ENCODE results near the gene ANO7.

Gene ANO7

GRCh38 chr2:241197947-241198346 lies 9.5 kb downstream of the ANO7 start:
- DNase-seq = no peak
- no peak for TF ChIP-seq CTCF (IDR thresholded peaks at IDR 0.05; ENCODE audit: low read depth, low read length)
- H3K36me3 ChIP-seq = no peaks in the 10 kb centered on the region
- H3K4me1 ChIP-seq = no peaks in the 10 kb centered on the region
- no peaks in the 10 kb centered on the region for H3K27me3 ChIP-seq
- no peak overlapping the region for H3K4me3 ChIP-seq (ENCODE audit: low read depth, low read length)
- H3K9me3 ChIP-seq = no peaks in the 10 kb centered on the region

- H3K27me3 ChIP-seq = no peaks in the 10 kb centered on the region
- H3K4me1 ChIP-seq = no peaks in the 10 kb centered on the region
- no peak for DNase-seq
- no peaks in the 10 kb centered on the region for H3K36me3 ChIP-seq
- no peaks in the 10 kb centered on the region for H3K9me3 ChIP-seq
- no peak for TF ChIP-seq CTCF (IDR thresholded peaks at IDR 0.05; ENCODE audit: low read depth, low read length)
- H3K4me3 ChIP-seq (ENCODE audit: low read depth, low read length) = no peak overlapping the region
Observed at GRCh38 chr2:241198381-241199279, 10.2 kb downstream of the ANO7 start.

GRCh38 chr2:241199286-241199685 lies 10.8 kb downstream of the ANO7 start:
- H3K4me3 ChIP-seq (ENCODE audit: low read depth, low read length) = no peak overlapping the region
- DNase-seq = no peak
- TF ChIP-seq CTCF (IDR thresholded peaks at IDR 0.05; ENCODE audit: low read depth, low read length) = no peak
- H3K4me1 ChIP-seq = no peaks in the 10 kb centered on the region
- H3K27me3 ChIP-seq = no peaks in the 10 kb centered on the region
- H3K36me3 ChIP-seq = no peaks in the 10 kb centered on the region
- no peaks in the 10 kb centered on the region for H3K9me3 ChIP-seq

- no peak for DNase-seq
- no peak for TF ChIP-seq CTCF (IDR thresholded peaks at IDR 0.05; ENCODE audit: low read depth, low read length)
Observed at GRCh38 chr2:241199897-241200821, 11.7 kb downstream of the ANO7 start.

GRCh38 chr2:241200822-241201395 lies 12.4 kb downstream of the ANO7 start:
- DNase-seq = no peak
- H3K4me3 ChIP-seq (ENCODE audit: low read depth, low read length) = no peak overlapping the region
- no peak for TF ChIP-seq CTCF (IDR thresholded peaks at IDR 0.05; ENCODE audit: low read depth, low read length)
- no peaks in the 10 kb centered on the region for H3K9me3 ChIP-seq
- no peaks in the 10 kb centered on the region for H3K36me3 ChIP-seq
- no peaks in the 10 kb centered on the region for H3K27me3 ChIP-seq
- no peaks in the 10 kb centered on the region for H3K4me1 ChIP-seq

More at GRCh38 chr2:241199897-241200821, 11.7 kb downstream of the ANO7 start:
- no peaks in the 10 kb centered on the region for H3K4me1 ChIP-seq
- no peak overlapping the region for H3K4me3 ChIP-seq (ENCODE audit: low read depth, low read length)
- no peaks in the 10 kb centered on the region for H3K36me3 ChIP-seq
- H3K9me3 ChIP-seq = no peaks in the 10 kb centered on the region
- no peaks in the 10 kb centered on the region for H3K27me3 ChIP-seq

All from BE2C (cell line).